Measurements from ENCODE around the gene IL31RA. TPM values are rescaled to one million over a fixed set of nuclear protein-coding genes. Genes with fewer than 3 reads are reported as not detected.

The IL31RA gene
- total RNA-seq (2022; extraction: Qiagen RNA extraction; ENCODE audit: low read depth) = 1.3 to 2.0 TPM (median 1.9 TPM) in 5 replicates

DNA sequence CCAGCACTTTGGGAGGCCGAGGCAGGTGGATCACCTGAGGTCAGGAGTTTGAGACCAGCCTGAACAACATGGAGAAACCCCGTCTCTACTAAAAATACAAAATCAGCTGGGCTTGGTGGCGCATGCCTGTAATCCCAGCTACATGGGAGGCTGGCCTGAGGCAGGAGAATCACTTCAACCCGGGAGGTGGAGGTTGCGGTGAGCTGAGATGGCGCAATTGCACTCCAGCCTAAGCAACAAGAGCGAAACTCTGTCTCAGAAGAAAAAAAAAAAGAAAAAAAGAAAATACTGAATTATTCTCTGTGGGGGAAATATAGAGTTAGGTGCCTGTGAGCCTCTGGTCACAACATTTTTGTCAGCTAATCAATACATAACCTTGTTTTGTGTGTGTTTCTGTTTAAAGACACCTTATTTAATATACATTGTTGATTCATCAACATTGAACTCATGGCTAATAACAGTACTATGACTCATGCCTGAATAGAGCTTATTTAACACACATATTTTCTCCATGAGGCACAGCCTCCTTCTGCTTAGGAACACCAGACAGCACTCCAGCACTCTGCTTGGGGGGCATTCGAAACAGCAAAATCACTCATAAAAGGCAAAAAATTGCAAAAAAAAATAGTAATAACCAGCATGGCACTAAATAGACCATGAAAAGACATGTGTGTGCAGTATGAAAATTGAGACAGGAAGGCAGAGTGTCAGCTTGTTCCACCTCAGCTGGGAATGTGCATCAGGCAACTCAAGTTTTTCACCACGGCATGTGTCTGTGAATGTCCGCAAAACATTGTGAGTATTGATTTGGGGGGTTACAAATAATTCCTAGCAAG is at the start of gene IL31RA:
Gene IL31RA (plus strand): TSS at position 519 of the 836 bp plus-strand sequence. CDS start 214 bp downstream, at position 733.

Other genes with a start within 250 kb of the IL31RA start
- 22.2 to 38.3 TPM (median 25.4 TPM) in 5 replicates for gene SLC38A9, start 139.0 kb upstream of the IL31RA start, total RNA-seq (2022; extraction: Qiagen RNA extraction; ENCODE audit: low read depth)
- 0.02 TPM in 1 of 5 replicates, not detected in the others for gene DDX4, start 113.3 kb upstream of the IL31RA start, total RNA-seq (2022; extraction: Qiagen RNA extraction; ENCODE audit: low read depth)
- 34.7 to 84.5 TPM (median 46.6 TPM) in 5 replicates for gene IL6ST, start 143.6 kb downstream of the IL31RA start, total RNA-seq (2022; extraction: Qiagen RNA extraction; ENCODE audit: low read depth)